Left kidney (tissue), 8 donors: ENCODE measurements around the gene ANGPTL3. TPM values are rescaled to one million over a fixed set of nuclear protein-coding genes. Genes with fewer than 3 reads are reported as not detected.
"Not testable (repeated sequence)": the region's sequence is repeated elsewhere in the genome, so short reads cannot be mapped to it uniquely, and the experiment has no call there.

Experiments used
- DNase-seq: peaks from one replicate; pipeline ENCODE4 v3.0.0-alpha.2; 2013
- long read RNA-seq, 8 donors: transcript quantifications; one replicate each; lab custom pipeline, GENCODE V29; 2026
- polyA plus RNA-seq: library from polyadenylated mRNA; unstranded; fragments of 120-200 nt; gene quantifications from one replicate; pipeline ENCODE4 v1.2.1, GENCODE V29; 2013; ENCODE audit not compliant: insufficient read length

The ANGPTL3 gene
- 8.9 TPM for polyA plus RNA-seq
- long read RNA-seq, donor 1, partial matches to known transcripts, result 0 of 2 reads
- long read RNA-seq, donor 1, other reads (novel, unspliced or antisense), result 0 of 2 reads
- long read RNA-seq, donor 2, result 0 reads
- long read RNA-seq, donor 3, partial matches to known transcripts, result 0 of 3 reads
- long read RNA-seq, donor 3, other reads (novel, unspliced or antisense), result 0 of 3 reads
- long read RNA-seq, donor 4, result 0 reads
- long read RNA-seq, donor 5, partial matches to known transcripts, result 0 of 1 reads
- long read RNA-seq, donor 5, other reads (novel, unspliced or antisense), result 0 of 1 reads
- long read RNA-seq, donor 6, result 0 reads
- long read RNA-seq, donor 7, partial matches to known transcripts, result 0 of 1 reads
- long read RNA-seq, donor 7, other reads (novel, unspliced or antisense), result 0 of 1 reads
- long read RNA-seq, donor 8, result 0 reads

DNA sequence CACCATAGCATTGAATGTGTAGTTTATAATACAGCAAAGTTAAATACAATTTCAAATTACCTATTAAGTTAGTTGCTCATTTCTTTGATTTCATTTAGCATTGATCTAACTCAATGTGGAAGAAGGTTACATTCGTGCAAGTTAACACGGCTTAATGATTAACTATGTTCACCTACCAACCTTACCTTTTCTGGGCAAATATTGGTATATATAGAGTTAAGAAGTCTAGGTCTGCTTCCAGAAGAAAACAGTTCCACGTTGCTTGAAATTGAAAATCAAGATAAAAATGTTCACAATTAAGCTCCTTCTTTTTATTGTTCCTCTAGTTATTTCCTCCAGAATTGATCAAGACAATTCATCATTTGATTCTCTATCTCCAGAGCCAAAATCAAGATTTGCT is at the start of gene ANGPTL3:
TSS of gene ANGPTL3 (plus strand) at position 240 of the 400 bp plus-strand sequence. CDS start at position 287, 47 bp downstream.
- DNase-seq, result no peak

GRCh38 chr1:62561306-62561705 is 36.0 kb upstream of the ANGPTL3 start:
- DNase-seq, result no peak

GRCh38 chr1:62567182-62567581 is 30.1 kb upstream of the ANGPTL3 start:
- DNase-seq, result not testable (repeated sequence)

- not testable (repeated sequence) for DNase-seq
Measured at GRCh38 chr1:62567926-62568325, 29.4 kb upstream of the ANGPTL3 start.

DNA sequence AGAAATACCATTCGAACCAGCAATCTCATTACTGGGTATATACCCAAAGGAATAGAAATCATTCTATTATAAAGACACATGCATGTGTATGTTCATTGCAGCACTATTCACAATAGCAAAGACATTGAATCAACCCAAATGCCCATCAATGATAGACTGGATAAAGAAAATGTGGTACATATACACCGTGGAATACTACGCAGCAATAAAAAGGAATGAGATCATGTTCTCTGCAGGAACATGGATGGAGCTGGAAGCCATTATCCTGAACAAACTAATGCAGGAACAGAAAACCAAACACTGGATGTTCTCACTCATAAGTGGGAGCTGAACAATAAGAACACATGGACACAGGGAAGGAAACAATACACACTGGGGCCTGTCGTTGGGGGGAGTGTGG is 25.8 kb upstream of the ANGPTL3 start:
- not testable (repeated sequence) for DNase-seq

DNA sequence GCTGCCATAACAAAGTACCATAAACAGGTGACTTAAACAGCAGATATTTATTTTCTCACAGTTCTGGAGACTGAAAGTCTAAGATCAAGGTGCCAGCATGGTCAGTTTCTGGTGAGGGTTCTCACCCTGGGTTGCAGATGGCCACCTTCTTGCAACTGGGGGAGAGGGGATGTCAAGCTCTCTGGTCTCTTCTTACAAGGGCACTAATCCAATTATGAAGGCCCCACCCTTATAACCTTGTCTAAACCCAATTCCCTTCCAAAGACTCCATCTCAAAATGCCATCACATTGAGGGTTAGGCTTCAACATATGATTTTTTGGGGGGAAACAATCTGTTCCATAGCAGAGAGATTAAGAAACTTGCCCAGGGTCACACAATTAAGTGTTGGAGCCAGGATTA is 24.8 kb upstream of the ANGPTL3 start:
- DNase-seq, result no peak

DNA sequence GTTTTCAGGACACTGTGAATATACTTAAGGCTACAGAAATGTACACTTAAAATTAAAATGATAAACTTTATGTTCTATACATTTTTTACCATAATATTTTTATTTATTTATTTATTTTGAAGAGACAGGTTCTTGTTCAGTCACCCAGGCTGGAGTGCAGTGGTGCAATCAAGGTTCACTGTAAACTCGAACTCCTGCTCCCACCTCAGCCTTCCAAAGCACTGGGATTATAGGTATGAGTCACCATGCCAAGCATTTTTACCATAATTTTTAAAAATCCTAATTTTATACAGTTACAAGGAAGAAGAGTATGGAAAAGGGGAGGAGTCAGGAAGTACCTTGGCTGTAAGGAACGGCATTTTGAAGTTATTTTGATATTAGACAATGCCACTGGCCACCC is 23.6 kb upstream of the ANGPTL3 start:
- no peak for DNase-seq

GRCh38 chr1:62585469-62586155 is 11.7 kb upstream of the ANGPTL3 start:
- no peak for DNase-seq

DNA sequence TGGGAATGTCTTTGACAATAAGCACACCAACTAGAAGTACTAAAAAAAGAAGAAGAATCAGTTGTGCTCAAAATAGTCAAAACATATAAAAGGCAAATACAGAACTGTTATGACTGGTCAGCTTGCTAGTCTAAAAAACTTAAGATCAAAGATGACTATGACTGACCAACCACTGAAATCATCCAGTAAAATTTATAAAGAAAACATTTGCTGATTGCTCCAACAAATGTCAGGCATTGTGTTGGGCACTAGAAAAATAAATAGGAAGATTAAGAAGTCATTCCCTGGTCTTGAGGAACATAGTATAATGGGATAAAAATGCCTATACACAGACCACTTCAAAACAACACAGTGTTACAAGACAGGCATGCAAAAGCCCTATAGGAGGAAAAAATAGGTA is 9.3 kb upstream of the ANGPTL3 start:
- no peak for DNase-seq

GRCh38 chr1:62589321-62589720 is 8.0 kb upstream of the ANGPTL3 start:
- DNase-seq, result no peak

- no peak for DNase-seq
Measured at GRCh38 chr1:62590255-62590969, 6.9 kb upstream of the ANGPTL3 start.

GRCh38 chr1:62590970-62591368 is 6.4 kb upstream of the ANGPTL3 start:
- DNase-seq, result no peak

GRCh38 chr1:62593825-62594394 is 3.4 kb upstream of the ANGPTL3 start:
- no peak for DNase-seq

DNA sequence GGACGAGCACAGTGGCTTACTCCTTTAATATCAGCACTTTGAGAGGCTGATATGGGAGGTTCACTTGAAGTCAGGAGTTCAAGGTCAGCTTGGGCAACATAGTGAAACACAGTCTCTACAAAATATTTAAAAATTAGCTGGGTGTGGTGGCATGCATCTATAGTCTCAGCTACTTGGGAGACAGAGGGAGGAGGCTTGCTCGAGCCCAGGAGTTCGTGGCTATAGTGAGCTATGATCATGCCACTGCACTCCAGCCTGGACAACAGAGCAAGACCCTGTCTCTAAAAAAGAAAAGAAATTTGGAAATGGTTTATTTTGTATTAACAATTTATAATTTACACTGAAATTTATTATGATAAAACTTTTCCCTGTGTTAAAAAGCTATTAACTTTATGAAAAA is 1.7 kb upstream of the ANGPTL3 start:
- DNase-seq, result no peak

- DNase-seq, result no peak
Measured at GRCh38 chr1:62599044-62599443, 1.7 kb downstream of the ANGPTL3 start.

GRCh38 chr1:62601457-62601856 is 4.1 kb downstream of the ANGPTL3 start:
- DNase-seq, result no peak

DNA sequence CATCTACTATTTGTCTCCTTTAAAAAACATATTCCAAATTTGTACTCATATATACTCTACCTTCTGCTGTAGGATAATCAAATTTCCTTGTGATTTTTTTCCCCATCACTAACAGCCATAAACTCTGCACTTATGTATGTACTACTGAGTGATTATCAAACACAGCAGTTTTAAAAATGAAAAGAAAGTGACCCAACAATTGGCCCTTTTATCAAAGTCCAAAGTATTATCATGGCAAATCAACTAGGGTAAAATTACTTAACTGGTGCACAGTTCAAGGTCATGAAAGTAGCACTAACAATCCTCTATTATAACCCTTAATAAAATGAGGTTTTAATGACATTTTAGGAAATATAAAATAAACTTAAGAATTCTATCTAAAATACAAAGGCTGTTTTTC is 11.6 kb downstream of the ANGPTL3 start:
- DNase-seq, result no peak

GRCh38 chr1:62610588-62610987 is 13.3 kb downstream of the ANGPTL3 start:
- DNase-seq, result not testable (repeated sequence)

DNA sequence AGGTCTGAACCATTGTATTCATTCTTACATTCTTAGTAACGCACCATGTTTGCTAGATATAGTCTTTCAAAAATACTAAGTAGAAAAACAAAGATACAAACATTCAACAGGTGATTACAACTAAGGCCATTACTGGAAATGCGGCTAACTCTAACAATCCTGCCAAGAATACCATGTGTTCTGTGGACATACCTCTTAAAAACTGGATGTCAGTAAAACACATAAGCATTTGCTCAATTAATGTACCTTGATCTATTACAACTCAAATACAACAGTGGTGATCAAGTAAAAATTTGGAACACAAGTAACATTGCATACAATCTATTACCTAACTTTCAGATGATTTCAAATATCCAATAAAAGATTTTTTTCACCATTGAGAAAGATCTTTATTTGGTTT is 15.4 kb downstream of the ANGPTL3 start:
- no peak for DNase-seq

- no peak for DNase-seq
Measured at GRCh38 chr1:62613325-62613727, 16.0 kb downstream of the ANGPTL3 start.

- no peak for DNase-seq
Measured at GRCh38 chr1:62613890-62614289, 16.6 kb downstream of the ANGPTL3 start.

DNA sequence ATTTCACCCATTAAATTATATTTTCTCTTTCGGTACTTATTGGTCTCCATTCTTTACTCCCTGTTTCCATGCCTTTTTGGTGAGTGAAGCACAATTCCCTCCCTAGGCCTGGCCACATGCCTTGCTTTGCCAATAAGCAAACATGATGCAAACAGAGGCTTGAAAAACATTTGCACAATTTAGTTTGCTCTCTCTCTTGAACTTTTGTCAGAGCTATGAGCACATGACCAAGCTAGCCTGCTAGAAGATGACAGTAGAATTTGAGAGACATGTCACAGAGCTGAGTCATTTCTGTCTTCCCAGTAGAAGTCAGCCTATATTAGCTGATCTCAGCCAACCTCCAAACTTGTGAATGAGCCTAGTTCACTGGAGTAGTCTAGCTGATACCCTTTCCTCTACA is 24.6 kb downstream of the ANGPTL3 start:
- DNase-seq, result no peak

DNA sequence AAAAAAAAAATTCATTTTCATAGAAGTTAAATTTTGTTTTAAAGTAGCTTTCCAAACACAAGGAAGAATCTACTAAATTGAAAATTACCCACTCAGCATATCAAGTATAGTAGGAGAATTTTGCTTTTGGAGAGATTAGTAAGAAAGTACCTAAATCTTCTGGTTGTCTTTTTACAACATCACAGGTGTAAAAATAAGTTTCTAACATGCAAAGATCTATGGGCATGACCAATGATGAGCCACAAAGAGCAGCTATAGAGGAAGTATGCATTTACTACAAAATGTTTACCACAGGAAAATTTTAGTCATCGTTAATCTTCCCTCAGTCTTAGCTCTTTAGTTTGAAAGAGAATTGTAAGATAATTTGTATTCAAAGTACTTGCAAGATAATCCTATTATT is 28.1 kb downstream of the ANGPTL3 start:
- DNase-seq, result no peak
